HG02885 (cell line): ENCODE data around the gene EVA1A.

Experiments used
- ATAC-seq: cut with Tn5 transposase; IDR thresholded peaks from one replicate; pipeline ENCODE4 v1.9.1; 2021; ENCODE audit warnings: mild to moderate bottlenecking; ENCODE audit not compliant: unreplicated experiment, poor library complexity

Gene EVA1A

GRCh38 chr2:75592030-75592429 lies 31.3 kb upstream of the EVA1A start:
- ATAC-seq, result no peak

DNA sequence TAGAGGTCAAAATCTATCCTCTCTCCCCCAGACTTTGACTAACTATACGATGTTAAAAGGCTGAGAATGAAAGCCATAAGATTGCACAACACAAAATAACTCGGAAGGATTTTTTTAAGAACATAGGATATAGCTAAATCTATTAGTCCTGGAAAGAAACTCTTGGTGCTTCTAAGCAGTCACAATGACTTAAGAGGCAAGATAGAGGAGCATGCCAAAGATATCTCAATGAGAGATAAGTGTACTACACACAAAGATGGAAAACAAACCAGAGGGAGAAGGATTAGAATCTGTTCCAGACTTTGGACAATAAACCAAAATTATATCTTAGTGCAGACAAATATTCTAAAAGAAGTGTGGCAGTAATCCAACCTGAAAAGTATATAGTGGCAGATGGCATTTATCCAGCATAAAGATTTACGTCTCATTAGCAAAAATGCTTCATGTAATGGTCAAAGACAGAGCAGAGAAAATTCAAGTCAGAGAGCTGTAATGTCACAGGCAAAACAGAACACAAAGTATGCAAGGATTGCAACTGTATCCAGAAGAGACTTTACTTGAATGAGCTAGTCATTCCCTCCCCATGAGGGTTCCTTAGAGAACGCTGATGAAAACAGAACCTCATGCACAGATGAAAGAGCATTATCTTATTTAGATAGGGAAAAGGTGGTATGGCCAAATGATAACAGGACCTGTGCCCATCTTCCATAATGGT lies 28.8 kb upstream of the EVA1A start:
- no peak for ATAC-seq

DNA sequence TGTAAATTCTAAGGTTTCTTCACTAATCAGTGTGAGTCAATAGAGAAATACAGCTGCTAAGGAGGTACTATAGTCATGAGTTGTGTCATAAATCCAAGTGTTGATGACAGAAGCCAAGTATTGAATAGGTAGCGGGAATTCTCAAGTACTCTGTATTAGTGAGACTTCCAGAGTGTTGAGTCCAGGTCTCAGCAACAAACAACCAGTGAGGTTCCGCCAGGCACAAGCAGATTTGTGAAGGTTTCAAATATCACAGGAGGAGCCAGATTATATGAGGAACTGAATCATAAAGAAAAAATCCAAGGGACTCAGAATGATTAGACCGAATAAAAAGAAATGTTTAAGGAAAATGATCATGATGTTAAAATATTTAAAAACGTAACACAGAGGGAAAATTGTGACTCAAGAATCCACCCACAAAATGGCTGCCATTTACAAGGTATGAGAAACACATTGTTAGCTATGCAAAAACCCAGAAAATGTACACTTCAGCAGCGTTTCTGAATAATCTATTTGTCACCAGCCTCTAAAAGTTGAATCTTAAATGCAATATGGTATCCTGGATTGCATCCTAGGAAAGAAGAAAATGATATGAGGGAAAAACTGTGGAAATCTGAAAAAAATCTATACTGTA lies 27.3 kb upstream of the EVA1A start:
- ATAC-seq, result no peak

DNA sequence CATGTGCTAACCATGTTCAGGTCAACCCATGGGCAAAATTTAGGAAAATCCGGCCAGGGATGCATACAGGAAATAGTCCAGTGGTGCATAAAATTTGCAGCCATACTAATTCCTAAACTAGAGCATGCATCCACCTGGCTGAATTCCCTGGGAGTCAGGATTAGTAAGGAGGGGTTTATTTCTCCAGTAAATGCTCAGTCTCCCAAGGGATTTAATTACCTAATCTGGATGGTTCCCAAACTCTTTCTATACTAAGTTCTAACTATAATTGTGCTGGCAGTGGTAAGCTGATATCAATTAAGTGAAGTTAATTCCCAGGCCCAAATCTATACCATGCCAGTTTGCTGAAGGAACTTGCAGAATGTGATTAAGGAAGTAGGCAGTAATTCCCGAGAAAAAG lies 26.2 kb upstream of the EVA1A start:
- no peak for ATAC-seq

- ATAC-seq, result no peak
Observed at GRCh38 chr2:75582840-75583239, 22.1 kb upstream of the EVA1A start.

DNA sequence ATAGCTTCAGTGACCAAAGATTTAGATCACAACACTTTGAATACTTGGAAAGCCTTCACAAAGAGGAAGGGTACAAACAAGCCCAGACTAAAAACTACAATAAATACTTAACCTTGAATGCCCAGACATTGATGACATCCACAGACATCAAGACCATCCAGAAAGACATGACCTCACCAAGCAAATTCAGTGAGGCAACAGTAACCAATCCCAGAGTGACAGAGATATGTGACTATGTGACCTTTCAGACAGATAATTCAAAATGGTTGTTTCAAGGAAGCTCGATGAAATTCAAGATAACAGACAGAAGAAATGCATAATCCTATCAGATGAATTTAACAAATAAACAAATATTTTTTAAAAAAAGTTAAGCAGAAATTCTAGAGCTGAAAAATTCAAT lies 19.9 kb upstream of the EVA1A start:
- ATAC-seq, result no peak

DNA sequence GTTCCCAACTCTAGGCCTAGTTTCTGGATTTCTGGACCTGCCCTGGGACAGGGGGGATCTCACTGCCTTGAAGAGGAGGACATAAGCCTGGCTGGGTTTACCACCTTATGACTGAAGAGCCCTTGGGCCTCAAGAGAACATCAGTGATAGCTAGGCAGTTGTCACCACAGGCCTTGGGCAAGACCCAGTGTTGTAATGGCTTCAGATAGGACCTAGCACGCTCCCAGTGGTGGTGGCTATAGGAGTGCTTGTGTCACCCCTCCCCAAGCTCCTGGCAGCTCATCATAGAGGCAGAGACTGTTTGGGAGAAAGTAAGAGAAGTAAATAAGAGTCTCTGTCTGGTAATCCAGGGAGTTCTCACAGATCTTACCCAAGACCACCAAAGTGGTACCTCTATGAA lies 19.4 kb upstream of the EVA1A start:
- ATAC-seq, result no peak

DNA sequence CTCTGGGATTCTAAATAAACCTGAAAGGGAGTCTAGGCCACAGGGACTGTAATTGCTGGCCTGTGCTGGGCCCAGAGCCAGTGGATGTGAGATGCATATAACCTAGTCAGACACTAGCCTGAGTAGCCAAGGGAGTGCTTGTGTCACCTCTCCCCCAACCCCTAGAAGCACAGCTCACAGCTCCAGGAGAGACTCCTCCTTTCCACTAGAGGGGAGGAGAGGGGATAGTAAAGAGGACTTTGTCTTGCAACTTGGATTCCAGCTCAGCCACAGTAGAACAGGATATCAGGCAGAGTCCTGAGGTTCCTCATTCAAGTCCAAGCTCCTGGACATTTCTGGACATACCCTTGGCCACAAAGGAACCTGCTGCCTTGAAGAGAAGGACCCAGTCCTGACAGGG lies 18.4 kb upstream of the EVA1A start:
- no peak for ATAC-seq

GRCh38 chr2:75577280-75577679 lies 16.5 kb upstream of the EVA1A start:
- ATAC-seq, result no peak

DNA sequence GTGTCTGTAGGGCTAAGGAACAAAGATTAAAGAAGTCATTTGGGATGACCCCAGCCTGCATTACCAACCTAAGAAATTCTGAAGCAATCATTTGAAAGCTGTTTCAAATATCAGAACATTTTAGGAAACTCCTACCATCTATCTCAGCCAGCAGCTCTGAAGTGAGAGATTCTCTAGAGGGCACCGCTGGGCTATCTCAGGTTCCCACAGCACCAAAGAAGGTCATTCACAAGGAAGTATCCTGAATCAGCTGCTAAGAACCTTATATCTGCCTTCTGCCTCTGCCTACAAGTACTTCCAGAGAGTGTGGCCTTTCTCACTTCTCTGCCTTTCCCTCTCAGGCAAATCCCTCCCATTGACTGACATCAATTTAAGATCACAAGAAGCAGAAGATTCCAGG lies 13.4 kb upstream of the EVA1A start:
- ATAC-seq, result no peak

- no peak for ATAC-seq
Observed at GRCh38 chr2:75573145-75573878, 12.6 kb upstream of the EVA1A start.

- ATAC-seq, result no peak
Observed at GRCh38 chr2:75571730-75572430, 11.1 kb upstream of the EVA1A start.

DNA sequence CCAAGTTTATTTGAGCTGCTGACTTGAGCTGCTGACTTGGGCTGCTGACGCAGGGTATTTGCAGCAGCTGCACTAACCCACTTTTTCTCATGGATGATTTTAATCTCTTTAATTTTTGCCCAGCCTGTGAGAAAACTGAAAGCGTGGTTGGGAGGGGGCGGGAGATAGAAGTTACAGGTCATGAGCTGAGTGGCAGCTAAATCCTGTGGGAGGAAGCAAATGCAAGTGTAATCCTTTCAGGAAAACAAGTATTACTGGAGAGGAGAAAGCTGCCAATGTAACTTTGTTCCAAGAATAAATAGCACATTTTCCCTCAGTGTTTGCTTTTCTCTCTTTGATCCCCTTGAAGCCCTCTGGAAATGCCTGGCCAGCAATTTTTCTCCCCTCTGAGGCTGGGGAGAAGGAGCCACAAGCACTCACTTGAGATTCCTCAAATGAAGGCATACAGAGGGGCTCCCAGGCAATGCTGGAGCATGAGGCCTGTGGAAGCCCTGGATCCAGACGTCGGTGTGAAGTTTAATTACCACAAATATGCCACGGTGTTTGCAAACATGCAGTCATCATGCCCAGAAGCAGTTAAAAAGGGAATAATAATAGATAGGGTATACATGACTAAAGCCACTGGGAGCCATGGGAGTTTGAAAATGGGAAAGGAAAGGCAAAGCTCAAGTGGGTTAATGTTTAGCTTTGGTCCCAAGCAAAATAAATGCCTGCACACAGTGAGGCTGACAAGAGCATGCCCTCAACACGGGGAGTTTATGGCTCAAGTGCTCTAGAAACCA lies 10.4 kb upstream of the EVA1A start:
- no peak for ATAC-seq

DNA sequence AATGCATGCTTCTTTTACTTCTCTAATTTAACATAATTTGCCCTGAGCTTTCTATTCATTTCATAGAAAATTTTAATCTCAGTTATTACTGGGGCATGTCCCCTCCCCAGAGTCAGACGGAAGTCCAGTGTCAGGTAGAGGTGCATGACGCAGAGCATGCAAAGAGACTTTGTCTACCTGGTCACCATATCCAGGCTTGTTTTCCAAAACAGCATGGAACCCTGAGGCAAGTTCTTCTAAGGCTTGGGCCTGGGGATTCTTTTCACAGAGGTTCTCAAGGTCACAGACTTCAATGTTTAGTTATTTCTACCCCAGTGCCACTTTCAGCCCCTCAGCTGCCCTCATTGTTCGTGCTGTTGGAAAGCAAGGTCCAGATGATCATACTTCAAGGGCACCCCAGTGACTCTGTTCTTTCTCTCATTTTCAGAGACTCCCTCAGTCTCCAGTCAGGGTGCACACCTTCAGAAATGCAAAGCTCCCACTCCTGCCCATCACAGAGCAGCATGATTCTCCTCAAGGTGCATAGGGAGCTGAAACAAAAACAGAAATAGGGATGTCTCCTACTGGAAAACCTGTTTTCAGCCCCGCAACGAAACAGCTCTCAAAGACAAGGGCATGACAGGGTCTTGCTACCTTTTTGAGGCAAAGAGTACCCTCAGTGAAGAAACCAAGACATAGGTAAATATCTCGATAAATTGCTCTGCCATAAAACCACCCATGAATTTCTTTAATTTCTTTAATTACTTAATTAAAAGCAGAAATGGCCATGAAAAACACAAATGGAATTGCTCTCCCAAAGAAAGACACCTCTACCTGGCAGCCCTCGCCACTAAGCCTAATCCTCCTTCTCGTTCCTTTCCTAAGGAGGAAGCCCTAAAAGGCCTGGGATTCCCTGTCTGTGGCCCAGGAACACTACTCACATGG lies 9.5 kb upstream of the EVA1A start:
- ATAC-seq, result no peak

DNA sequence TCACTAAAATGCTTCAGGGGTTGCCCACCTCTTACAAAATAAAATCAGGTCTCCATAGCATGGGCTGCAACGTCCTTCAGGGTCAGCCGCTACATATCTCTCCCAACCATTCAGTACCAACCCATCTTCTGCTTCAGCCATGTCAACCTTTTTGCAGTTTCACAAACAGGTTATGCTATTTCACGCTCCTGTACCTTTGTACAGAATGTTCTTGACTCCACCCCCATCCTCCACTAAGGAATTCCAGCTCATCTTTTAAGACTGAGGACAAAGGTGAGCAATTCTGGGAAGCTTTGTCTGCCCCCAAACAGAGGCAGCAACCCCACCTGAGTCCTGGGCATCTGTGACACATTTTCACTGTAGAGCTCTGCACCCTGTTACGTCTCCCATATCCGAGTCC lies 8.8 kb upstream of the EVA1A start:
- no peak for ATAC-seq

DNA sequence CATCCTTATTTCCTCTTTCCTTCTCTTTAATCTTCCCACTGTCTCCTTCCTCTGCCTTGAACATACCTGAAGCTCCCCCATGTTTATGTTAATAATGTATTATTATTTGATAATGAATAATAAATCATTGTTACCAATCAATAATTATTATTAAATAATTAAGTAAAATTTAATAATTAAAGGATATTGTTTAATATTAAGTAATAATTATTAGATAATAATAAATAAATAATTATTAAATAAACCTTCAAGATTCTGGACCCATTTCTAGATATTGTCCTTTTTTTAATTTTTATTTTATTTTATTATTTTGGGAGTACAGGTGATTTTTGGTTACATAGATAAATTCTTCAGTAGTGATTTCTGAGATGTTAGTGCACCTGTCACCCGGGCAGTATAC lies 7.4 kb upstream of the EVA1A start:
- ATAC-seq, result no peak

GRCh38 chr2:75565472-75566462 lies 5.0 kb upstream of the EVA1A start:
- ATAC-seq, result no peak

DNA sequence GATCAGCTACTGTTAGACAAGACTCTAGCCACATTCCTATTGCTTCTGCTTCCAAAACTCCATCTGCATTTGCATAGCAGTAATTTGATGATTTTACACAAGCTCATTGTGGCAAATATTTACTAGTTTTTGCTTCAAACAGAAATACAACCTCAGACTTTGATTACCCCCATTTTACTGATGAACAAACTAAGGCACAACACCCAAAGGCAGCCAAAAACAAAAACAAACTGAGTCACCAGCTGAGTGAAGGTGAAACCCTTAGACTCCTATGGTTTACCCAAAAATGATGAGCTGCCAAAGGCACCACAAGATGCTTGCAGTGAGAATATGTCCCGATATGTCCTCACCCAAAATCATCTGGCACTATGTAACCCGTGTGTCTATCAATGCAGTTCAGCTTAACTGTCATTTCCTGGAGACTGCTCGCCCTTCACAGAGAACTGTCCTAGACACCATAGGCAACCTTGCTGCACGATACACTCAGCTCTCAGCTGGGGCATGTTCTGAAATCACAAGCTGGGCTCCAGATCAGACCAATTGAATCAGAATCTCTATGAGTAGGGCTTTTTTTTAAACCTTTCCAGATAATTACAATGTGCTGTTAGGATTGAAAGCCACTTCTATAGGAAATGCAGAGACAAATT lies 4.1 kb upstream of the EVA1A start:
- ATAC-seq, result no peak
